Body of pancreas (tissue), 4 donors: ENCODE results near the gene DDX21. TPM values are rescaled to one million over a fixed set of nuclear protein-coding genes. Genes with fewer than 3 reads are reported as not detected.
"Not testable (repeated sequence)": the region's sequence is repeated elsewhere in the genome, so short reads cannot be mapped to it uniquely, and the experiment has no call there.

Experiments used
- ATAC-seq: fragments of 150-250 bp; one replicate; pipeline ENCODE4 v1.9.1; 2016
- DNase-seq, 4 donors: peaks; one replicate each; pipeline ENCODE4 v3.0.0-alpha.2; 2019
- H3K27ac ChIP-seq, 4 donors: fragments of 200-600 bp; sonication (generic); 1 replicate in 3 of 4; 2 replicates in 1 of 4; pipeline versions ENCODE4 v1.5.1 to v1.6.1; 2016 to 2019; ENCODE audit warnings: mild to moderate bottlenecking in 1 of 4, mixed read lengths in 1 of 4, moderate library complexity in 1 of 4
- H3K27me3 ChIP-seq, 2 donors: fragments of 200-600 bp; sonication (generic); one replicate each; pipeline ENCODE4 v1.6.0; 2016; ENCODE audit warnings: mild to moderate bottlenecking in 1 of 2
- H3K36me3 ChIP-seq, 2 donors: fragments of 200-600 bp; sonication (generic); replicated peaks in 1 of 2; 2 replicates each; pipeline ENCODE4 v1.5.1; 2016; ENCODE audit warnings: low read depth in 2 of 2; ENCODE audit not compliant: insufficient read depth in 1 of 2
- H3K4me1 ChIP-seq: fragments of 200-600 bp; sonication (generic); one replicate; pipeline ENCODE4 v1.6.0; 2016
- H3K4me3 ChIP-seq, 2 donors: fragments of 200-600 bp; sonication (generic); 1 replicate in 1 of 2; 2 replicates in 1 of 2; pipeline ENCODE4 v1.5.1; 2016 to 2019
- H3K9me3 ChIP-seq, 3 donors: fragments of 200-600 bp; sonication (generic); 1 replicate in 2 of 3; 2 replicates in 1 of 3; pipeline ENCODE4 v1.5.1; 2016
- POLR2A ChIP-seq, 3 donors: fragments of 450-650 bp; IDR thresholded peaks; one replicate each; pipeline ENCODE4 v1.6.1; 2016; ENCODE audit warnings: antibody characterized with exemption in 3 of 3, mild to moderate bottlenecking in 2 of 3
- WGBS, 2 donors: methylation state at CpG; one replicate each; pipeline ENCODE4 v1.1.5; 2017; 5-methylcytosine and 5-hydroxymethylcytosine counted together
- intact Hi-C: fragments of 100-400 bp; cut with DNase I; formaldehyde crosslinking; loops from one replicate; pipeline ENCODE4 v1.15.1; 2023
- total RNA-seq, 2 donors: library from RNA; depleted of rRNA; stranded (reverse); fragments of >200 nt; gene quantifications; one replicate each; pipeline ENCODE4 v1.1.0, GENCODE V29; 2016
- TF ChIP-seq, protein P1 (sequence below), 7 experiments: fragments of 450-650 bp in 4 of 7; fragments of 200-600 bp in 3 of 7; sonication (generic) in 3 of 7; IDR thresholded peaks; one replicate each; pipeline ENCODE4 v1.5.1; 2016 to 2019; ENCODE audit warnings: antibody characterized with exemption in 7 of 7

The DDX21 gene
- total RNA-seq, 2 donors from 2014 or later: 24.6 to 38.9 TPM

DNA sequence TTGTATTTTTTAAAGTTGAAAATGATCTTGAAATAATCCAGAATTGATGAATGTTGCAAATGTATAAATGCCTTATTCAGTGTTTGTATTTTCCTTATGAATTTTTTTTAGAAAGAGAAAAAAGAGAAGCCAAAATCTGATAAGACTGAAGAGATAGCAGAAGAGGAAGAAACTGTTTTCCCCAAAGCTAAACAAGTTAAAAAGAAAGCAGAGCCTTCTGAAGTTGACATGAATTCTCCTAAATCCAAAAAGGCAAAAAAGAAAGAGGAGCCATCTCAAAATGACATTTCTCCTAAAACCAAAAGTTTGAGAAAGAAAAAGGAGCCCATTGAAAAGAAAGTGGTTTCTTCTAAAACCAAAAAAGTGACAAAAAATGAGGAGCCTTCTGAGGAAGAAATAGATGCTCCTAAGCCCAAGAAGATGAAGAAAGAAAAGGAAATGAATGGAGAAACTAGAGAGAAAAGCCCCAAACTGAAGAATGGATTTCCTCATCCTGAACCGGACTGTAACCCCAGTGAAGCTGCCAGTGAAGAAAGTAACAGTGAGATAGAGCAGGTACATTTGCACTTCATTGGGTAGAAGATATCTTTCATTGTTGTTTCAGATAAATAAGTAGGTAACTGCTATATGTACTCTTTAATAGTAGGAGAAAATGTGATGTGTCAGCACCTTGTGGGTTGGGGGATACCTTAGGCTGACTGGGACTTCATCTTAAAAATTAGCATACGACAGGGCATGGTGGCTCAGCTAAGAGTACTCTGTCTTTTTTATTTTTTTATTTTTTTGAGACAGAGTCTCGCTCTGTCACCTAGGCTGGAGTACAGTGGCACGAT, 3.9 kb downstream of the DDX21 start:
- TF ChIP-seq POLR2A (IDR thresholded peaks at IDR 0.05): no peak
- TF ChIP-seq, protein P1, sequence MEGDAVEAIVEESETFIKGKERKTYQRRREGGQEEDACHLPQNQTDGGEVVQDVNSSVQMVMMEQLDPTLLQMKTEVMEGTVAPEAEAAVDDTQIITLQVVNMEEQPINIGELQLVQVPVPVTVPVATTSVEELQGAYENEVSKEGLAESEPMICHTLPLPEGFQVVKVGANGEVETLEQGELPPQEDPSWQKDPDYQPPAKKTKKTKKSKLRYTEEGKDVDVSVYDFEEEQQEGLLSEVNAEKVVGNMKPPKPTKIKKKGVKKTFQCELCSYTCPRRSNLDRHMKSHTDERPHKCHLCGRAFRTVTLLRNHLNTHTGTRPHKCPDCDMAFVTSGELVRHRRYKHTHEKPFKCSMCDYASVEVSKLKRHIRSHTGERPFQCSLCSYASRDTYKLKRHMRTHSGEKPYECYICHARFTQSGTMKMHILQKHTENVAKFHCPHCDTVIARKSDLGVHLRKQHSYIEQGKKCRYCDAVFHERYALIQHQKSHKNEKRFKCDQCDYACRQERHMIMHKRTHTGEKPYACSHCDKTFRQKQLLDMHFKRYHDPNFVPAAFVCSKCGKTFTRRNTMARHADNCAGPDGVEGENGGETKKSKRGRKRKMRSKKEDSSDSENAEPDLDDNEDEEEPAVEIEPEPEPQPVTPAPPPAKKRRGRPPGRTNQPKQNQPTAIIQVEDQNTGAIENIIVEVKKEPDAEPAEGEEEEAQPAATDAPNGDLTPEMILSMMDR (IDR thresholded peaks at IDR 0.05): no peak
- WGBS, 2 donors: 83 to 89% methylated on average over 4 of the region's 4 CpGs
- H3K4me3 ChIP-seq: no peak overlapping the region
- H3K4me1 ChIP-seq: peaks cover 23% of the 10 kb centered on the region
- intact Hi-C loops: no loop called here
- peaks cover 12 to 27% of the 10 kb centered on the region in 2 donors for H3K36me3 ChIP-seq
- ATAC-seq (no peak), DNase-seq (no peak)
- no peaks in the 10 kb centered on the region for H3K27me3 ChIP-seq
- no peak overlapping the region for H3K27ac ChIP-seq
- no peaks in the 10 kb centered on the region for H3K9me3 ChIP-seq

DNA sequence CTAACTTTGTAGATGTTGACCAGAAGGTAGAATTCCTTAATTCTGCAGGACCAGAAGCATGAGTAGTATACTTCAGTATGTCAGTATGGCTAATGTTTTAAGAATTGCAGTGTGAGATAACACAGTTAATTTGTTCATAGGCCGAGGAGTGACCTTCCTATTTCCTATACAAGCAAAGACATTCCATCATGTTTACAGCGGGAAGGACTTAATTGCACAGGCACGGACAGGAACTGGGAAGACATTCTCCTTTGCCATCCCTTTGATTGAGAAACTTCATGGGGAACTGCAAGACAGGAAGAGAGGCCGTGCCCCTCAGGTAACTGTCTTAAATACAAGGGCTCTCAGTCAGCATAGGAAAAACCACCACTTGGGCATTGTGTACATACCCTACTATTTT, 7.2 kb downstream of the DDX21 start:
- 73 to 85% methylated on average over 4 of the region's 4 CpGs for WGBS, 2 donors
- H3K36me3 ChIP-seq: peaks cover 27 to 54% of the 10 kb centered on the region in 2 donors
- intact Hi-C loops: no loop called here

DNA sequence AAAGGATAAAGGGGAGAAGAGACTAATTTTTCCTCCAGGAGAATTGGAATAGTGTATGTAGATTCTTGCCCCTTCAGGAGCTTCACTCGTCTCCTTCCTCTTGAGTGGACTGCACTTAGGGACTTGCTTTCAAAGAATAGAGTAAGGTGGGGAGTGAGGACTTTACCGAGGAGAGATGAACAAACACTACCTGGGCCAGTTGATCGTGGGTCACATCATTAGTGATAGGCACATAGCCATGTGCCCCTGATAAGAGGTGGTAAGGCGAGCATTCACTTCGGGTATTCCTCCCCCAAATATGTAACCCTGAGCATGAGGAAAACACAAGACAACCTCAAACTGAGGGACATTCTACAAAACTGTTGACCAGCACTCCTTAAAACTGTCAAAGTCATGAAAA, 18.0 kb downstream of the DDX21 start:
- Histone ChIP-seq H3K4me1 (no peaks in the 10 kb centered on the region), H3K4me3 (no peak overlapping the region), H3K27me3 (no peaks in the 10 kb centered on the region), H3K9me3 (no peaks in the 10 kb centered on the region), H3K36me3 (peaks cover 8 to 70% of the 10 kb centered on the region in 2 donors), H3K27ac (no peak overlapping the region)
- 52 to 66% methylated on average over 5 of the region's 5 CpGs for WGBS, 2 donors
- ATAC-seq (no peak), DNase-seq (no peak)
- TF ChIP-seq POLR2A (IDR thresholded peaks at IDR 0.05): no peak
- TF ChIP-seq, protein P1 (IDR thresholded peaks at IDR 0.05): no peak
- intact Hi-C loops: no loop called here

More for the DNA sequence above, 7.2 kb downstream of the DDX21 start:
- Histone ChIP-seq H3K9me3 (no peaks in the 10 kb centered on the region), H3K27ac (no peak overlapping the region), H3K27me3 (no peaks in the 10 kb centered on the region), H3K4me3 (no peak overlapping the region), H3K4me1 (peaks cover 15% of the 10 kb centered on the region)
- no peak for TF ChIP-seq POLR2A (IDR thresholded peaks at IDR 0.05)
- TF ChIP-seq, protein P1 (IDR thresholded peaks at IDR 0.05): no peak
- ATAC-seq: no peak
- no peak for DNase-seq

DNA sequence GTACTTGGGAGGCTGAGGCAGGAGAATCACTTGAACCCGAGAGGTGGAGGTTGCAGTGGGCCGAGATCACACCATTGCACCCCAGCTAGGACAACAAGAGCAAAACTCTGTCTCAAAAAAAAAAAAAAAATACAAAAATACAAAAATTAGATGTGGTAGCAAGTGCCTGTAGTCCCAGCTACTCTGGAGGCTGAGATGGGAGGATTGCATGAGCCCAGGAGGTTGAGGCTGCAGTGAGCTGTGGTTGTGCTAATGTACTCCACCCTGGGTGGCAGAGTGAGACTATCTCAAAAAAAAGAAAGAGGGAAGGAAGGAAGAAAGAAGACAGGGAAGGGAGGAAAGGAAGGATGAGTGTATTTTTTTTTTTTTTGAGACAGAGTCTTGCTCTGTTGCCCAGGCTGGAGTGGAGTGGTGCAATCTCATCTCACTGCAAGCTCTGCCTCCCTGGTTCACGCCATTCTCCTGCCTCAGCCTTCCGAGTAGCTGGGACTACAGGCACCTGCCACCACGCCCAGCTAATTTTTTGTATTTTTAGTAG, 20.0 kb downstream of the DDX21 start:
- H3K36me3 ChIP-seq: peaks cover 8 to 73% of the 10 kb centered on the region in 2 donors
- not testable (repeated sequence) for ATAC-seq

DNA sequence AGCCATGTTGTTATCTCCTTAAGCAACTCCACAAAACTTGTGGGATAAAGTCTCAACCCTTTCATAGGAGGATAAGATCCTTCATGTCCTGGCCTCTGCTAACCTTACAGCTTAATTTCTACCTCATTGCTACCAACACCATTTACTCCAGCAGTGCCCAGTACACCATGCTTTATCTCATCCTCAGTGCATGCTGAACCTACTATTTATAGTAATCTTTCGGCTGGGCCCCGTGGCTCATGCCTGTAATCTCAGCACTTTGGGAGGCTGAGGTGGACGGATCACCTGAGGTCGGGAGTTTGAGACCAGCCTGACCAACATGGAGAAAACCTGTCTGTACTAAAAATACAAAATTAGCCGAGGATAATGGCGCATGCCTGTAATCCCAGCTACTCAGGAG, 23.8 kb downstream of the DDX21 start:
- H3K9me3 ChIP-seq, intact Hi-C loops, DNase-seq, H3K4me1 ChIP-seq, H3K27me3 ChIP-seq, ATAC-seq, H3K4me3 ChIP-seq, H3K27ac ChIP-seq: not testable (repeated sequence)
- WGBS, 2 donors: 77 to 88% methylated on average over 6 of the region's 6 CpGs
- H3K36me3 ChIP-seq: peaks cover 8 to 48% of the 10 kb centered on the region in 2 donors

More for the DNA sequence above, 20.0 kb downstream of the DDX21 start:
- H3K4me3 ChIP-seq, intact Hi-C loops, DNase-seq, H3K27ac ChIP-seq, H3K27me3 ChIP-seq, H3K4me1 ChIP-seq, H3K9me3 ChIP-seq: not testable (repeated sequence)
- WGBS, 2 donors: 91 to 100% methylated on average over 5 of the region's 5 CpGs
